H9 (cell line): ENCODE measurements around the gene GSAP. TPM values are rescaled to one million over a fixed set of nuclear protein-coding genes. Genes with fewer than 3 reads are reported as not detected.

Experiments used
- DNase-seq: peaks from one replicate; pipeline ENCODE4 v3.0.0-alpha.2; 2017
- H2AFZ ChIP-seq: one replicate; pipeline ENCODE4 v1.6.1; 2013; ENCODE audit warnings: mild to moderate bottlenecking, low read length, control low read depth, moderate library complexity
- H2AK5ac ChIP-seq: 2 replicates; pipeline ENCODE4 v1.6.1; 2013; ENCODE audit warnings: low read length, control low read depth, mixed read lengths; ENCODE audit not compliant: insufficient read length
- H2BK120ac ChIP-seq: one replicate; pipeline ENCODE4 v1.6.1; 2013; ENCODE audit warnings: low read depth, mild to moderate bottlenecking, low read length, control low read depth, inconsistent platforms; ENCODE audit not compliant: poor library complexity, severe bottlenecking
- H2BK12ac ChIP-seq: 2 replicates; pipeline ENCODE4 v1.6.1; 2013; ENCODE audit warnings: low read length, control low read depth, mixed read lengths, low read depth; ENCODE audit not compliant: insufficient read length
- H2BK15ac ChIP-seq: 2 replicates; pipeline ENCODE4 v1.6.1; 2013; ENCODE audit warnings: low read depth, low read length, control low read depth
- H2BK20ac ChIP-seq: one replicate; pipeline ENCODE4 v1.6.1; 2013; ENCODE audit warnings: low read depth, mild to moderate bottlenecking, low read length, control low read depth, inconsistent platforms; ENCODE audit not compliant: poor library complexity, severe bottlenecking
- H2BK5ac ChIP-seq: 2 replicates; pipeline ENCODE4 v1.6.1; 2013; ENCODE audit warnings: low read length, control low read depth, mixed read lengths; ENCODE audit not compliant: insufficient read length
- H3K14ac ChIP-seq: 2 replicates; pipeline ENCODE4 v1.6.1; 2013; ENCODE audit warnings: low read length, control low read depth; ENCODE audit not compliant: insufficient read depth
- H3K18ac ChIP-seq: 2 replicates; pipeline ENCODE4 v1.6.1; 2013; ENCODE audit warnings: low read depth, mild to moderate bottlenecking, mixed read lengths, low read length, control low read depth; ENCODE audit not compliant: insufficient read length
- H3K23ac ChIP-seq: 2 replicates; pipeline ENCODE4 v1.6.1; 2013; ENCODE audit warnings: low read length, control low read depth, mixed read lengths, low read depth; ENCODE audit not compliant: insufficient read length
- H3K23me2 ChIP-seq: 2 replicates; pipeline ENCODE4 v1.6.1; 2013; ENCODE audit warnings: low read depth, mild to moderate bottlenecking, mixed read lengths, low read length, control low read depth; ENCODE audit not compliant: insufficient read length, poor library complexity, severe bottlenecking
- H3K27ac ChIP-seq: 2 replicates; pipeline ENCODE4 v1.5.1; 2013; ENCODE audit warnings: low read length, control low read depth, mixed read lengths, low read depth; ENCODE audit not compliant: insufficient read length
- H3K27me3 ChIP-seq: 2 replicates; pipeline ENCODE4 v1.6.1; 2013; ENCODE audit warnings: low read length, control low read depth, inconsistent platforms; ENCODE audit not compliant: insufficient read depth
- H3K4ac ChIP-seq: 2 replicates; pipeline ENCODE4 v1.6.1; 2013; ENCODE audit warnings: low read depth, mild to moderate bottlenecking, control low read depth, inconsistent platforms, low read length, moderate library complexity
- H3K4me1 ChIP-seq: 2 replicates; pipeline ENCODE4 v1.6.1; 2013; ENCODE audit warnings: low read length, control low read depth, inconsistent platforms; ENCODE audit not compliant: insufficient read depth
- H3K4me2 ChIP-seq: 2 replicates; pipeline ENCODE4 v1.6.1; 2013; ENCODE audit warnings: low read length, control low read depth, mixed read lengths; ENCODE audit not compliant: insufficient read length, insufficient read depth
- H3K56ac ChIP-seq: 2 replicates; pipeline ENCODE4 v1.6.1; 2013; ENCODE audit warnings: low read depth, mild to moderate bottlenecking, mixed read lengths, low read length, control low read depth; ENCODE audit not compliant: insufficient read length
- H3K79me1 ChIP-seq: 2 replicates; pipeline ENCODE4 v1.6.1; 2013; ENCODE audit warnings: low read depth, mild to moderate bottlenecking, moderate library complexity, low read length, control low read depth, inconsistent platforms; ENCODE audit not compliant: insufficient read depth, poor library complexity, severe bottlenecking
- H3K79me2 ChIP-seq: 2 replicates; pipeline ENCODE4 v1.6.1; 2013; ENCODE audit warnings: low read length, control low read depth, inconsistent platforms; ENCODE audit not compliant: insufficient read depth
- H3K9ac ChIP-seq: 2 replicates; pipeline ENCODE4 v1.6.1; 2013; ENCODE audit warnings: low read length, control low read depth, mixed read lengths; ENCODE audit not compliant: insufficient read length; ENCODE audit errors: extremely low read depth
- H3K9me3 ChIP-seq: one replicate; pipeline ENCODE4 v1.6.1; 2013; ENCODE audit warnings: low read depth, low read length, inconsistent platforms; ENCODE audit not compliant: control insufficient read depth
- H3T11ph ChIP-seq: one replicate; pipeline ENCODE4 v1.6.1; 2013; ENCODE audit warnings: mild to moderate bottlenecking, low read length, control low read depth, inconsistent platforms
- H4K20me1 ChIP-seq: one replicate; pipeline ENCODE4 v1.6.1; 2013; ENCODE audit not compliant: control insufficient read depth, insufficient read length, insufficient read depth
- H4K5ac ChIP-seq: 2 replicates; pipeline ENCODE4 v1.6.1; 2013; ENCODE audit warnings: low read depth, mild to moderate bottlenecking, mixed read lengths, low read length, control low read depth; ENCODE audit not compliant: insufficient read length
- H4K8ac ChIP-seq: replicated peaks from 2 replicates; pipeline ENCODE4 v1.6.1; 2013; ENCODE audit warnings: low read length, control low read depth, mixed read lengths, low read depth; ENCODE audit not compliant: insufficient read length
- H4K91ac ChIP-seq: 2 replicates; pipeline ENCODE4 v1.6.1; 2013; ENCODE audit warnings: low read depth, mild to moderate bottlenecking, moderate library complexity, mixed read lengths, low read length, control low read depth; ENCODE audit not compliant: insufficient read length
- H3K27ac Mint-ChIP-seq, 3 experiments: 2 replicates in 2 of 3; 3 replicates in 1 of 3; pipeline ENCODE4 v1.8.0; 2020 to 2021; ENCODE audit warnings: mixed read lengths in 3 of 3, mild to moderate bottlenecking in 1 of 3, moderate library complexity in 1 of 3
- H3K27me3 Mint-ChIP-seq: 2 replicates; pipeline ENCODE4 v1.8.0; 2021; ENCODE audit warnings: low read depth, mild to moderate bottlenecking, moderate library complexity, mixed read lengths
- H3K36me3 Mint-ChIP-seq, 3 experiments: 2 replicates in 2 of 3; 3 replicates in 1 of 3; pipeline ENCODE4 v1.8.0; 2020 to 2021; ENCODE audit warnings: low read depth in 3 of 3, mixed read lengths in 3 of 3; ENCODE audit not compliant: insufficient read depth in 1 of 3
- H3K4me1 Mint-ChIP-seq, 2 experiments: 2 replicates each; pipeline ENCODE4 v1.8.0; 2020; ENCODE audit warnings: mixed read lengths in 2 of 2
- H3K4me3 Mint-ChIP-seq, 2 experiments: 2 replicates in 1 of 2; 3 replicates in 1 of 2; pipeline ENCODE4 v1.8.0; 2020 to 2021; ENCODE audit warnings: mild to moderate bottlenecking in 2 of 2, mixed read lengths in 2 of 2, moderate library complexity in 1 of 2
- H3K9me3 Mint-ChIP-seq, 2 experiments: 2 replicates in 1 of 2; 3 replicates in 1 of 2; pipeline ENCODE4 v1.8.0; 2020; ENCODE audit warnings: mild to moderate bottlenecking in 2 of 2, mixed read lengths in 2 of 2, moderate library complexity in 1 of 2
- WGBS: extraction: QIAGEN DNeasy Blood & Tissue Kit; methylation state at CpG from one replicate; pipeline ENCODE4 v1.1.7; 2013; ENCODE audit warnings: missing lambda C conversion rate, low lambda C conversion rate, mixed read lengths; ENCODE audit not compliant: insufficient read length; ENCODE audit errors: extremely low coverage; 5-methylcytosine and 5-hydroxymethylcytosine counted together
- total RNA-seq: library from RNA; stranded (reverse); gene quantifications from 2 replicates; pipeline ENCODE4 v1.2.1, GENCODE V29; 2021
- TF ChIP-seq, protein P1 (sequence below): fragments of 200-600 bp; sonication (generic); conservative IDR thresholded peaks from 3 replicates; pipeline ENCODE4 v1.8.0; 2021; ENCODE audit warnings: antibody characterized with exemption, mild to moderate bottlenecking

The GSAP gene
- total RNA-seq, 1 experiment from 2014 or later = 1.9 TPM

DNA sequence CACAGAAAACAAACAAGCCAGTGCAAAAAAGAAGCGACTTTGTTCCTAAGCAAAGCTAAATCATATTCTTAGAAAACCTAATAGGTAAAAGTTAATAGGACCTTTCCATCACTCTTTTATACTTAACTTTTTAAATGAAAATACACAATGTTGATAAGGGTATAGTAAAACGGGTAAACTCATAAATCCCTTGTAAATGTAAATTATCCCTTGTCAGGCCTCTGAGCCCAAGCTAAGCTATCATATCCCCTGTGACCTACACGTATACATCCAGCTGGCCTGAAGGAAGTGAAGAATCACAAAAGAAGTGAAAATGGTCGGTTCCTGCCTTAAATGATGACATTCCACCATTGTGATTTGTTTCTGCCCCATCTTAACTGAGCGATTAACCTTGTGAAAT, 76.4 kb downstream of the GSAP start:
- Mint-ChIP-seq H3K36me3 (peaks cover 0 to 7% (median 0%) of the 10 kb centered on the region in 3 experiments; a peak in 3 of 7 replicates), H3K9me3 (peaks cover 0 to 10% of the 10 kb centered on the region in 2 experiments; a peak in 4 of 5 replicates), H3K27ac (no peak overlapping the region), H3K4me3 (no peak overlapping the region), H3K4me1 (peaks cover 0 to 4% of the 10 kb centered on the region in 2 experiments; a peak in 2 of 4 replicates), H3K27me3 (peaks cover 4% of the 10 kb centered on the region; the same call in 1 of the 2 replicates)
- H3K56ac ChIP-seq = no peak overlapping the region
- H3K27ac ChIP-seq = no peak overlapping the region
- no peak overlapping the region for H4K91ac ChIP-seq
- TF ChIP-seq, protein P1, sequence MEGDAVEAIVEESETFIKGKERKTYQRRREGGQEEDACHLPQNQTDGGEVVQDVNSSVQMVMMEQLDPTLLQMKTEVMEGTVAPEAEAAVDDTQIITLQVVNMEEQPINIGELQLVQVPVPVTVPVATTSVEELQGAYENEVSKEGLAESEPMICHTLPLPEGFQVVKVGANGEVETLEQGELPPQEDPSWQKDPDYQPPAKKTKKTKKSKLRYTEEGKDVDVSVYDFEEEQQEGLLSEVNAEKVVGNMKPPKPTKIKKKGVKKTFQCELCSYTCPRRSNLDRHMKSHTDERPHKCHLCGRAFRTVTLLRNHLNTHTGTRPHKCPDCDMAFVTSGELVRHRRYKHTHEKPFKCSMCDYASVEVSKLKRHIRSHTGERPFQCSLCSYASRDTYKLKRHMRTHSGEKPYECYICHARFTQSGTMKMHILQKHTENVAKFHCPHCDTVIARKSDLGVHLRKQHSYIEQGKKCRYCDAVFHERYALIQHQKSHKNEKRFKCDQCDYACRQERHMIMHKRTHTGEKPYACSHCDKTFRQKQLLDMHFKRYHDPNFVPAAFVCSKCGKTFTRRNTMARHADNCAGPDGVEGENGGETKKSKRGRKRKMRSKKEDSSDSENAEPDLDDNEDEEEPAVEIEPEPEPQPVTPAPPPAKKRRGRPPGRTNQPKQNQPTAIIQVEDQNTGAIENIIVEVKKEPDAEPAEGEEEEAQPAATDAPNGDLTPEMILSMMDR = no peak
- no peaks in the 10 kb centered on the region for H3K79me1 ChIP-seq
- no peak overlapping the region for H2BK15ac ChIP-seq
- no peak for DNase-seq
- no peaks in the 10 kb centered on the region for H4K20me1 ChIP-seq
- H2BK120ac ChIP-seq = no peak overlapping the region
- H3K18ac ChIP-seq = no peak overlapping the region
- H3K79me2 ChIP-seq = no peaks in the 10 kb centered on the region
- no peak overlapping the region for H3K9ac ChIP-seq
- no peak overlapping the region for H2BK12ac ChIP-seq
- no peak overlapping the region for H2BK5ac ChIP-seq
- H2BK20ac ChIP-seq = no peak overlapping the region
- H3K4me2 ChIP-seq = no peak overlapping the region
- H3T11ph ChIP-seq = no peak overlapping the region
- no peak overlapping the region for H3K23ac ChIP-seq
- H3K4ac ChIP-seq = no peak overlapping the region
- no peak overlapping the region for H4K8ac ChIP-seq
- no peaks in the 10 kb centered on the region for H3K9me3 ChIP-seq
- H4K5ac ChIP-seq = no peak overlapping the region
- no peaks in the 10 kb centered on the region for H3K23me2 ChIP-seq
- H2AFZ ChIP-seq = no peak overlapping the region
- WGBS = no CpG with 5 or more reads among the region's 5 CpGs
- H3K27me3 ChIP-seq = no peaks in the 10 kb centered on the region
- H3K4me1 ChIP-seq = no peaks in the 10 kb centered on the region
- H3K14ac ChIP-seq = no peak overlapping the region
- no peak overlapping the region for H2AK5ac ChIP-seq
